ENCODE measurements around the gene DLG2. TPM values are rescaled to one million over a fixed set of nuclear protein-coding genes. Genes with fewer than 3 reads are reported as not detected.

DLG2 gene
- total and polyA plus RNA-seq, 11 donors, result 2.4 to 13.9 (median 7.1) TPM

GRCh38 chr11:85628771-85629341, 1.7 kb upstream of the DLG2 start:
- Histone ChIP-seq H3K36me3 (peaks cover 0 to 27% (median 14%) of the 10 kb centered on the region in 9 donors), H3K27ac (peak overlapping the region; percentile 4 to 96 (median 89)), H3K9me3 (no peaks in the 10 kb centered on the region), H3K4me3 (peak overlapping the region; percentile 52 to 83 (median 77)), H3K4me1 (peaks cover 0 to 34% (median 15%) of the 10 kb centered on the region in 12 donors), H3K27me3 (no peaks in the 10 kb centered on the region)
- intact Hi-C loops (cut with DNase I), result loop anchor here in 9 of 10 donors (1.0 to 5.0 kb wide), 9 partner anchors 14 to 618 kb away; partner anchors contain the start of genes CREBZF (in 2 of the 9), TMEM126A (in 2 of the 9) and EED (in 1 of the 9)
- TF ChIP-seq CTCF (IDR thresholded peaks at IDR 0.05) (no peak), POLR2A (IDR thresholded peaks at IDR 0.05) (no peak)
- ATAC-seq (peak in 2 of 4 donors; percentile 1 to 7), DNase-seq (no peak)
- WGBS, 4 donors, result 1% methylated on average over 13 of the region's 13 CpGs

- intact Hi-C loops (cut with DNase I), result loop anchor here in 9 of 10 donors (1.0 to 5.0 kb wide), 9 partner anchors 15 to 619 kb away; partner anchors contain the start of genes CREBZF (in 2 of the 9), TMEM126A (in 2 of the 9) and EED (in 1 of the 9)
- Histone ChIP-seq H3K27me3 (no peaks in the 10 kb centered on the region), H3K36me3 (peaks cover 0 to 22% (median 14%) of the 10 kb centered on the region in 9 donors), H3K4me1 (peaks cover 0 to 34% (median 15%) of the 10 kb centered on the region in 12 donors), H3K4me3 (peak within 1 kb of the TSS; percentile 52 to 83 (median 77)), H3K27ac (peak within 1 kb of the TSS; percentile 76 to 96 (median 90)), H3K9me3 (no peaks in the 10 kb centered on the region)
- WGBS, 4 donors, result 0 to 1% (median 0%) methylated on average over 38 to 41 of the region's 41 CpGs
- ATAC-seq (peak; percentile 99 to 100 (median 99)), DNase-seq (peak; percentile 98 to 99 (median 98))
- TF ChIP-seq CTCF (IDR thresholded peaks at IDR 0.05) (no peak), POLR2A (IDR thresholded peaks at IDR 0.05) (peak; percentile 45 to 96)
These were observed 1.0 kb upstream of the DLG2 start, which contains the start of gene TMEM126B for GRCh38 chr11:85627998-85628770. Gene TMEM126B, plus strand, starts transcription at chr11:85628593. Its CDS starts 15 bp downstream, at chr11:85628608.

DNA sequence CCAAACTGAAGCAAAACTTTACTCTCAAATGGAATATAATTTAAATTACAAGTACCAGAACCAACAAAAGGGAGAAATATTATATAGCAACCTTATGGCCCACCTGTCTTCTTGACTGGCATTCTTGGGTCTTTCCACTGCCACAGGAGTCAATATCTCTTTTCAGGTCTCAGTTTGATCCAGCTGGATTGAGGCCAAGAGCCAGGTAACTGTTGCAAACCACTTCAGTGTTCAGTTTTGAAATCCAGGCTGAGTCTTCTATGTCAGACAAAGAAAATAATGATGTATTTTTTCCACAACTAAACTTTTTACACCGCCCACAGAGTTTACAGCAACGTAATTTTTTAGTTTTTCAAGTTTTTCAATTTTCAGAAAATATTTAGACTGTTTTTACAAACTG, 648 bp downstream of the DLG2 start:
- intact Hi-C loops (cut with DNase I), result loop anchor here in 7 of 10 donors (5.0 kb wide), 2 partner anchors 36 to 621 kb away; no protein-coding TSS in a partner anchor
- ATAC-seq (no peak), DNase-seq (no peak)
- Histone ChIP-seq H3K27ac (peak overlapping the region in 11 of 12 donors; percentile 76 to 96 (median 89)), H3K4me1 (peaks cover 0 to 34% (median 15%) of the 10 kb centered on the region in 12 donors), H3K27me3 (no peaks in the 10 kb centered on the region), H3K36me3 (peaks cover 0 to 15% (median 6%) of the 10 kb centered on the region in 9 donors), H3K4me3 (peak overlapping the region; percentile 22 to 83 (median 77)), H3K9me3 (no peaks in the 10 kb centered on the region)
- 42 to 52% (median 47%) methylated on average over 2 of the region's 2 CpGs for WGBS, 4 donors
- TF ChIP-seq CTCF (IDR thresholded peaks at IDR 0.05), result no peak
- no peak for TF ChIP-seq POLR2A (IDR thresholded peaks at IDR 0.05)

- Histone ChIP-seq H3K36me3 (peaks cover 0 to 6% (median 0%) of the 10 kb centered on the region in 9 donors), H3K4me1 (peaks cover 0 to 6% (median 0%) of the 10 kb centered on the region in 12 donors), H3K4me3 (no peak overlapping the region), H3K27ac (no peak overlapping the region), H3K27me3 (no peaks in the 10 kb centered on the region), H3K9me3 (no peaks in the 10 kb centered on the region)
- no peak for ATAC-seq
- no peak for TF ChIP-seq CTCF (IDR thresholded peaks at IDR 0.05)
- no peak for TF ChIP-seq POLR2A (IDR thresholded peaks at IDR 0.05)
- DNase-seq, result no peak
- intact Hi-C loops (cut with DNase I), result no loop called here
- 58 to 71% (median 66%) methylated on average over 3 of the region's 3 CpGs for WGBS, 4 donors
These were observed 6.9 kb downstream of the DLG2 start for GRCh38 chr11:85620256-85620655.
